Lower leg skin (tissue), 4 donors: ENCODE results near the gene PDCL3. TPM values are rescaled to one million over a fixed set of nuclear protein-coding genes. Genes with fewer than 3 reads are reported as not detected.

ENCODE experiments used
- DNase-seq, 2 donors: peaks; one replicate each; pipeline ENCODE4 v3.0.0-alpha.2; 2019; ENCODE audit warnings: low spot score in 2 of 2
- H3K4me3 ChIP-seq: fragments of 200-600 bp; sonication (generic); 2 replicates; pipeline ENCODE4 v1.5.1; 2017; ENCODE audit warnings: mild to moderate bottlenecking, low read depth; ENCODE audit not compliant: poor library complexity, severe bottlenecking
- POLR2A ChIP-seq, 2 donors: fragments of 450-650 bp; IDR thresholded peaks; one replicate each; pipeline ENCODE4 v1.6.1; 2016 to 2017; ENCODE audit warnings: antibody characterized with exemption in 2 of 2, mild to moderate bottlenecking in 1 of 2, moderate library complexity in 1 of 2
- WGBS, 2 donors: methylation state at CpG; one replicate each; pipeline ENCODE4 v1.1.5; 2018; 5-methylcytosine and 5-hydroxymethylcytosine counted together
- intact Hi-C: fragments of 100-400 bp; cut with DNase I; formaldehyde crosslinking; loops from one replicate; pipeline ENCODE4 v1.15.0; 2023; ENCODE audit warnings: low total_unique reads
- total RNA-seq, 4 donors: library from RNA; depleted of rRNA; stranded (reverse); fragments of >200 nt; gene quantifications; one replicate each; pipeline ENCODE4 v1.1.0, GENCODE V29; 2016
- TF ChIP-seq, protein P1 (sequence below), 3 donors: fragments of 450-650 bp; IDR thresholded peaks; one replicate each; pipeline ENCODE4 v1.5.1; 2016; ENCODE audit warnings: antibody characterized with exemption in 3 of 3, mild to moderate bottlenecking in 3 of 3, moderate library complexity in 2 of 3

The PDCL3 gene
- total RNA-seq, 4 donors from 2014 or later: 14.9 to 20.5 (median 16.2) TPM

DNA sequence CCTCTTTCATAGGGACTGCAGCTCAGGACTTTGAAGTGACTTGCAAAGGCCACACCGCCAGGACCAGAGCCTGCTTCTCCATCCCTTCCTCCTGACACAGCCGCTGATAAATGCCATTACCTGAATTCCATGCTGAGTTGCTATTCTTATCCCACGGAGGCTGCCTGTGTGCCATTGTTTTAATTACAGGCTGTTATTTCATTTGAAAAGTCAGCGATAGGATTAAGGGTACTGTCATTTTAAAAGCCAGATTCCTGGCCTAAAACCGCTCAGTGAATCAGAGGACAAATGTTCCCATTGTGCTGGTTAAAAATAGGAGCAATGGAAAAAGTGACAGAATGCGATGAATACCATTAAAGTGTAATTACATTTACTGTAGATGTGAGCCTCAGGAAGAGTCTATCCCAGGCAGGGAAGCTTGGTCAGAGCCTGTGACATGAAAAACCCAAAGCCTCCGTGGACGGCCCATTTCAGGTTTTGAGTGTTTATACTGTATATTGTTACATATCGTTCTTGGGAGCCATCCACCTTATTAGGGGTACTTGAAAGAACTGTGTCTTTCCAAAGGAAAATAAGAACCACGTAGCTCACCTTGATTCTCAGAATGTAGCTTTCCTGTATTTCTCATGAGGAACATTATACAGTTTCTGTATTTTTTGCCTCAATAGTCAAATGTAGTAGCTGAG lies 41.3 kb downstream of the PDCL3 start:
- TF ChIP-seq, protein P1, sequence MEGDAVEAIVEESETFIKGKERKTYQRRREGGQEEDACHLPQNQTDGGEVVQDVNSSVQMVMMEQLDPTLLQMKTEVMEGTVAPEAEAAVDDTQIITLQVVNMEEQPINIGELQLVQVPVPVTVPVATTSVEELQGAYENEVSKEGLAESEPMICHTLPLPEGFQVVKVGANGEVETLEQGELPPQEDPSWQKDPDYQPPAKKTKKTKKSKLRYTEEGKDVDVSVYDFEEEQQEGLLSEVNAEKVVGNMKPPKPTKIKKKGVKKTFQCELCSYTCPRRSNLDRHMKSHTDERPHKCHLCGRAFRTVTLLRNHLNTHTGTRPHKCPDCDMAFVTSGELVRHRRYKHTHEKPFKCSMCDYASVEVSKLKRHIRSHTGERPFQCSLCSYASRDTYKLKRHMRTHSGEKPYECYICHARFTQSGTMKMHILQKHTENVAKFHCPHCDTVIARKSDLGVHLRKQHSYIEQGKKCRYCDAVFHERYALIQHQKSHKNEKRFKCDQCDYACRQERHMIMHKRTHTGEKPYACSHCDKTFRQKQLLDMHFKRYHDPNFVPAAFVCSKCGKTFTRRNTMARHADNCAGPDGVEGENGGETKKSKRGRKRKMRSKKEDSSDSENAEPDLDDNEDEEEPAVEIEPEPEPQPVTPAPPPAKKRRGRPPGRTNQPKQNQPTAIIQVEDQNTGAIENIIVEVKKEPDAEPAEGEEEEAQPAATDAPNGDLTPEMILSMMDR (IDR thresholded peaks at IDR 0.05): no peak
- no peak for TF ChIP-seq POLR2A (IDR thresholded peaks at IDR 0.05)
- intact Hi-C loops: no loop called here
- WGBS, 2 donors: 44 to 46% methylated on average over 10 of the region's 10 CpGs
- H3K4me3 ChIP-seq: no peak overlapping the region
- DNase-seq: no peak

DNA sequence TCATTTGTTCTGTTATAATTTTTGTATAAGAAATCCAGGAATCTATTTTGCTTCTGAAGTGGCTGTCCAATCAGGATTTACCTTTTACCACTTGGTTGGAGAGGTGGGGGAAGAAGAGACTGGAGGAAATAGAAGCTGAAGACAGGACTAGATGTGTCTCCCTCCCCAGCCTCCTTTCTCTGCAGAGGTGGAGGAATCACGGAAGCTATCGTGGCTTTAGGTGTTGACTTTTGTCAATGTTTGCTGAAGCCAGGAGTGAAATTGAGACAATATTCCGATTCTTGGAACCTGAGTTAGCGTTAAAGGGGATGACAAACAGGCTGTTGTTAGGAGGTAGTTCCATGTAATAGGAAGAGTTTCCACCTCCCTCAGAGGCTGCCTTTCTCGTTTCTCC lies 43.5 kb downstream of the PDCL3 start:
- 66 to 67% methylated on average over 5 of the region's 5 CpGs for WGBS, 2 donors
- TF ChIP-seq, protein P1 (IDR thresholded peaks at IDR 0.05): no peak
- no peak for TF ChIP-seq POLR2A (IDR thresholded peaks at IDR 0.05)
- DNase-seq: no peak
- intact Hi-C loops: no loop called here
- no peak overlapping the region for H3K4me3 ChIP-seq

DNA sequence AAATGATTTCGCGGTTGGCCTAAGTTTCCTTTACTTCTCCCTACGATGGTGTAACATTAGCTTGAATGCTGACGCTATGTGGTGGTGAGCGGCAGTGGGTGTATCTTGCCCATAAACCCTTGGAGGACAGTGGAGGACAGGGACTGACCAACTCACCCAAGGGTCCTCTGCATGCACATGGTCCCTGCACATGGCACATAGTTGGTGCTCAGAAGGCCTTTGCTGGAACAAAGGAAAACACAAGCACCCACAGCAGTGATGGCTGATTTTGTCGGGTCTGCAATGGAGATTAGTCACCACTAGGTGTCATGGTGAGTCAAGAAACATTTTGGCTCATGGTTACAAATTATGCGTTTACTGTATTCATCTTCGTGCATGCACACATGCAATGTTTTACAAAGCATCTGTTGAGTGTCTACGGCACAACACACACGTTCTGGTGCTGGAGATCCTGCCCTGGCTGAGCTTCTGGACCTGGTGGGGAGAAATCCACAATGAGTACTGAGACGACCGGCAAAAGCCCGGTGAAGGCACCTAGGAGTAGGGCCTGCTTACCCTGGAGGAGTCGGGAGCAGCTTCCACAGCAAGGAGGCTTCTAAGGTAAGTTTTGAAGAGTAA lies 44.0 kb downstream of the PDCL3 start:
- TF ChIP-seq, protein P1 (IDR thresholded peaks at IDR 0.05): peak in 1 of 3 donors; percentile 22
- TF ChIP-seq POLR2A (IDR thresholded peaks at IDR 0.05): no peak
- intact Hi-C loops: no loop called here
- H3K4me3 ChIP-seq: no peak overlapping the region
- 56 to 57% methylated on average over 14 of the region's 14 CpGs for WGBS, 2 donors
- DNase-seq: no peak

DNA sequence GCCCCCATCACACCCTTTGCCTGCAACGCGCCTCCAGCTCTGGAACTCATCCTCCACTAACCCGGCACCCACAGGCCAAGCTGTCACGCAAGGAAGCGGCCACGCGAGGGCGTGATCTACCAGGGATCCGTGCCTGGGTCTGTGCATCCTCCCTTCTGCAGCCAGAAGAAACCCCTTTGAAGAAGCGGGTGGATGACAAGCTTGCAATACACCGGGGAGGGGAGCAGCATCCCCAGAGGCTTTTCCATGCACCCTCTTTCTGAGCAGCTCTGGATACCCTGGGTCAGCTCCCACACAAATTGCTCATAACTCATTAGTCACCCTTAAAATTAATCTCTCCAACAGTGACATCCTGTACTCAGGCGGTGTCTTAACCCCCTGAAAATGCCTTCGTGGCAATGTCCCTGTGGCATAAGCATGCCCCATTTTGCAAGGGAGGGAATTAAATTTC lies 47.6 kb downstream of the PDCL3 start:
- WGBS, 2 donors: 16 to 22% methylated on average over 7 to 13 of the region's 13 CpGs
- intact Hi-C loops: no loop called here
- peak; percentile 29 to 88 for DNase-seq
- H3K4me3 ChIP-seq: no peak overlapping the region
- TF ChIP-seq, protein P1 (IDR thresholded peaks at IDR 0.05): no peak
- TF ChIP-seq POLR2A (IDR thresholded peaks at IDR 0.05): no peak

DNA sequence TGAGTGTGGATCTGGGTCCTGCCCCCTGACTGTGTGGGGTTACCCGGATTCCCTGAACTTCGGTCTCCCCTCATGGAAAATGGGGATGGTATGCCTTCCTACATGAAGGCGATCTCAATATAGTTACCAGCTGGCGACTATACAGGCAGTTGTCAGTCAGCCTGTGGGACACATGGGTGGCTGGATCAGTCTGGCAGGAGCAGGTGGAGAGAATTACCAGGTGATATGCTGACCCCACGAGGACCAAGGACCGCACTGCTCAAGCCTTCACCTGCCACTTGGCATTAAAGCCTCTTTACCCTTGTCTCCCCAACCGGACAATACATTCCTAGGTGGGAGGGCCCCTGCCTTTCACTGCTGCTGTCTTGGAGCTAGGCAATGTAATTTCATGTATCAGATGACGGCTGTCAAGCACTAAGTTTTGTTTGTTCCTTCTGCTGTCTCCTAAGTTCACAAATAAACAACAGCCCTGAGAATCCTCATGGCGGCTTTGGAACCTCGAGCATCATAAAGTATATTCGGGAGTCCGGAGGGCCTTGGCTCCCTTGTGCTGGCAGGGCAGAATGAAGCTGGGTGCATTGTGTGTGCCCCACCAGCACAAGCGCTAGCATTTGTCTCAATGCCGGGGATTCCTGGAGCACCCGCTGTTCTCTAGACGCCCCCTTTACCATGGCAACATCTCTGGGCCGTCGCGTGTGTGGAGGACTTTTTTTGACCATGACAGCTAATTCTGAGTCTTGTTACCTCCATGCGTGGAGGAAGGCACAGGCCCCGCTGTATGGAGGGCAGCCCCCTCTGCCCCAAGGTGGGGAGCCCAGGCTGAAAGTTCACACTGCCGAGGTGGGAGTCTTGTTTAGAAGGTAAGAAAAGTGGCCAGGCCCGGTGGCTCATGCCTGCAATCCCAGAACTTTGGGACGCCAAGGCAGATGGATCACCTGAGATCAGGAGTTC lies 48.6 kb downstream of the PDCL3 start:
- DNase-seq: peak in 1 of 2 donors; percentile 65
- WGBS, 2 donors: 89 to 91% methylated on average over 24 of the region's 24 CpGs
- H3K4me3 ChIP-seq: no peak overlapping the region
- TF ChIP-seq POLR2A (IDR thresholded peaks at IDR 0.05): no peak
- TF ChIP-seq, protein P1 (IDR thresholded peaks at IDR 0.05): no peak
- intact Hi-C loops: no loop called here
